HG03558 (cell line): ENCODE data around the gene KDM4B.
"Not testable (repeated sequence)": the region's sequence is repeated elsewhere in the genome, so short reads cannot be mapped to it uniquely, and the experiment has no call there.

Experiments used
- ATAC-seq: cut with Tn5 transposase; IDR thresholded peaks from one replicate; pipeline ENCODE4 v1.9.1; 2021; ENCODE audit warnings: moderate number of reproducible peaks; ENCODE audit not compliant: unreplicated experiment; ENCODE audit errors: extremely low read depth

The KDM4B gene

DNA sequence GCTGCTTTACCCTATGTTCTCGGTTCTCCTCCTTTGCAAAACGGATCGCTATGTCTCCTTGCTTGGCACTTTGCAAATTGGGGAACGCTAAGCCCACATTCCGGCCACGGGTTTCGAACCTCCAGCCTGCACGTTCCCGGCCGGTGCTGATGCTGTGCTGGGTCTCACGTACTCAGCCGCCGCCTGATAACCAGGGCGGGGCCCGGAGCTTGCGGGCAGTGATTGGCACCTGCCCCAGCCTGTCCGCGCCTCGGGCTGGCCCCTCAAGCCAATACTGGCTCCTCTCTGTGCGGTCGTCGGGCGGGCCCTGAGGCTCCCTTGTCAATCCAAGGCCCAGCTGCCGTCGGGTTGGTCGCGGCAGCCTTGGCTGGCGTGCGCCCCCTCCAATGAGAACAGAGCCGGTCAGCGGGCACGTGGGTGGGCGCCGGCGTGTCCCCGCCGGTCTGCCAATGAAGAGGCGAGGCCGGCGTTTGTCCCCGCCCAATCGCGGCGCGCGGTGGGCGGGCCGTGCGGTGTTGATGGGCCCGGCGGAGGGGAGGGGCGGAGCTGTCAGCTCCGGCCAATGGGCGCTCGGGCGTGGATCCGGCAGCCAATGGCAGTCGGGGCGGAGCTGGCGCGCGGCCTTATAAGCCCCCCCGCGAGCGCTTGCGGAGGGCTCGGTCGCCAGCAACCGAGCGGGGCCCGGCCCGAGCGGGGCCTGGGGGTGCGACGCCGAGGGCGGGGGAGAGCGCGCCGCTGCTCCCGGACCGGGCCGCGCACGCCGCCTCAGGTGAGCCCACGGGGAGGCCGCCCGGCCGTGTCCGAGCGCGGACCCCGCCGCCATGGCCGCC lies at the start of gene KDM4B:
KDM4B (plus strand) TSS at position 652 of the 830 bp plus-strand sequence. CDS start 63,778 bp downstream, outside the sequence.
- peak; percentile 73 for ATAC-seq

DNA sequence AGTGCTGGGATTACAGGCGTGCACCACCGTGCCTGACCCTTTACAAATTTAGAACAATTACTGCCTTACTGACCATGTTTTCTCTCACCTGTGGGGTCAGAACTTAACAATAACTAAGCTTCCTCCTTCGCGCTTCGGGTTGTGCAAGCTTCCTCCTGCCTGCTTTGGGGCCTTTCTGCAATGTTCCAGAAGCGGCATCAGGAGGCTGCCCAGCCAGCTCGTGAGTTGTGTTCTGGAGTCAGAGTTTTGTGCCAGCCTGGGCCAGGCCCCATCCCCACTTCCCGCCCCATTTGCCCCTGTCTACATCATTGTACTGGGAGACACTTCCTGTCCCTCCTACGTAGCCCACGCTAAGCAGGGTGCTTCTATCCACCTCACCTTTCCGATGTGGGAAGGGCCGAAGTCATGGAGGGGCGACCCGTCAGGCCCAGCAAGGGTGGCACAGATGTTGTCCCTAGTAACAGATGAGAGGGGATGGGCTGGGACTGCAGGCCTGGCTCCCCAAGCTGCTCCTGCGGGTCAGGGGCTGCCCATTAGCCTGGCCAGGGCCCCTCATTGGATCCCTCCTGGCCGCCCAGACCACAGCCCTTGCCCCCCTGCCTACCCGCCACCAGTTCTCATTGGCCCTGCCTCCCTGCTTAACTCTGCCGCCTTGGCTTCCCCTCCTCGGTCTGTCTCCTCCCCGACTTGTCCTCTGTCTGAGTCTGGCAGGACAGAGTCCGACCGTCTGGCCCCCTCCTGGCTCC lies 46.2 kb upstream of the KDM4B start:
- ATAC-seq: no peak

DNA sequence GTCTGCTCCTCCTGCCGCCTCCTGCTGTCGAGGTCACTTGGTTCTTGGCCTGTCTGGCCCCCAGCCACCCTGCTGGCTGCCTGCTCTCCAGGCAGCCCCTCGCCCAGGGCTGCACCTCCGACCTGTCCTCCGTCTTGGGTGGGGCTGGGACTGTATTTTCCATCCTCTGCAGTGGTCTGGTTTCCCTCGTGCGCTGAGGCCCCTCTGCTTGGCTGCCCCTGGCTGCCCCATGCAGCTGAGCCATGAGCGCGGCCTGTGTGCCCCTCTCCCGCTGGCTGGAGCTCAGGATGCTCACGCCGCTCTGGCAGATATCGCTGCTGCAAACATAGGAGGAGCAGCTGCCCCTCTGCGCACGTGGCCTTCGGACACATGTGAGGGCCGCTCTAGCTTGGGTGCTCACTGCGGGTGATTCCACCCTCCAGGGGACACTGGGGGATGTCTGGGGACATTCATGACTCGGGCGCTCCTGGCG lies 45.6 kb upstream of the KDM4B start:
- ATAC-seq: no peak

DNA sequence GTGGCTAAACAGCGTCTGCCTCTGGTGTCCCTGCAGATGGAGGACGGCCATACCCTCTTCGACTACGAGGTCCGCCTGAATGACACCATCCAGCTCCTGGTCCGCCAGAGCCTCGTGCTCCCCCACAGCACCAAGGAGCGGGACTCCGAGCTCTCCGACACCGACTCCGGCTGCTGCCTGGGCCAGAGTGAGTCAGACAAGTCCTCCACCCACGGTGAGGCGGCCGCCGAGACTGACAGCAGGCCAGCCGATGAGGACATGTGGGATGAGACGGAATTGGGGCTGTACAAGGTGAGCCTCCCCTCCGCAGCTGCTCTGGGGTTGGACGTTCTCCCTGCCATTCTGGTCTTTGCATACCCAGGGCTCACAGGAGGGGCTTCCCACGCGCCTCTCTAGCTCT lies 39.7 kb upstream of the KDM4B start:
- ATAC-seq: no peak

DNA sequence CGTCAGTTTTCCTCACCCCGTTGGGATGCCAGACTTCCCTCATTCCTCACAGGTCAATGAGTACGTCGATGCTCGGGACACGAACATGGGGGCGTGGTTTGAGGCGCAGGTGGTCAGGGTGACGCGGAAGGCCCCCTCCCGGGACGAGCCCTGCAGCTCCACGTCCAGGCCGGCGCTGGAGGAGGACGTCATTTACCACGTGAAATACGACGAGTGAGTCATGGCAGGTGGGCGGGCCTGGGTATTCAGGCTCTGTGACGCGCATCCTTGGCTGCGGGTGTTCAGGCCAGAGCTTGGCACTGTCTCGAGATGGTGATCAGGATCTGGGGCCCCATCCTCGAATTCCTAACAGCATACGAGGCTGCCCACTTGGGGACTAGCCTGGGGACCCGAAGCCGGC lies 38.2 kb upstream of the KDM4B start:
- ATAC-seq: no peak

DNA sequence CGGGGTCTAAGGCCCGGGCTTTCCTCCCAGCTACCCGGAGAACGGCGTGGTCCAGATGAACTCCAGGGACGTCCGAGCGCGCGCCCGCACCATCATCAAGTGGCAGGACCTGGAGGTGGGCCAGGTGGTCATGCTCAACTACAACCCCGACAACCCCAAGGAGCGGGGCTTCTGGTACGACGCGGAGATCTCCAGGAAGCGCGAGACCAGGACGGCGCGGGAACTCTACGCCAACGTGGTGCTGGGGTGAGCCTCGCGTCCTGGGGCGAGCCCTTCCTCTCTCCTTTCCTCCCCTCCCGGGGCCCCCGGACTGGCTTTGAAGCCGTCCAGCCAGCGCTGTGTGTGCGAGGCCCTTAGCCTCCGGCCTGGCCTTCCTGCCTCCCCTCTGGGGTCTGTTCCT lies 36.2 kb upstream of the KDM4B start:
- ATAC-seq: no peak

DNA sequence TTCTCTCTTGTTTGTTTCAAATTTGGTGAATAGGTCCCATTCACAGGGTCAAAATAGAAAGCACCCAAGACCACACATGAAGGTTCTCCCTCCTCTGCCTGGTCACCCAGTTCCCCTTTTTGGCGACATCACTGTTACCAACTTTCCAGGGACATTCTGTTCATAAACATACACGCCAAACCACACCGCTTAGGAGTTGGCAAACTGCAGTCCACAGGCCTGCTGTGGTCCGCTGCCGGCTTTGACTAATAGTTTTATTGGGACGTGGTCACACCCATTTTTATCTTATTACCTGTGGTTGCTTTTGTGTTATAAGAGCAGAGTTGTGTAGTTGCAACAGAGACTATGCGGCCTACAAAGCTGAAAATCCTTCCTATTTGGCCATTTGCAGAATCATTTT lies 35.4 kb upstream of the KDM4B start:
- no peak for ATAC-seq

DNA sequence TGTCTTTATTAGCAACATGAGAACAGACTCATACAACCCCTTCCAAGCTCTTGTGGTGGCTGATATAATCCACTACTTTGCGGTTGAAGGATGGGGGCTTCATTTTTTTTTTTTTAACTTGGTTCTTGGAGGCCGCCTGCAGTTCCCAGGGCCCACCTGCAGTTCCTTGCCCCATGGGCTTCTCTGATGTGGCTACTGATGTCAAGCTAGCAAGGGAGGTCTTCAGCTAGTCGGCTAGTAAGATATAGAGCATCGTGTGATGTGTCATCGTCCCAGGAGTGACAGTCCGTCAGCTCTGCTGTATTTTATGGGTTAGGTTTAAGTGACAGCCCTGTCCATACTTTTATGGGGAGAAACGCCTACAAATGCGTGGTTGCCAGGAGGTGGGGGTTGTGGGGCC lies 33.5 kb upstream of the KDM4B start:
- no peak for ATAC-seq

DNA sequence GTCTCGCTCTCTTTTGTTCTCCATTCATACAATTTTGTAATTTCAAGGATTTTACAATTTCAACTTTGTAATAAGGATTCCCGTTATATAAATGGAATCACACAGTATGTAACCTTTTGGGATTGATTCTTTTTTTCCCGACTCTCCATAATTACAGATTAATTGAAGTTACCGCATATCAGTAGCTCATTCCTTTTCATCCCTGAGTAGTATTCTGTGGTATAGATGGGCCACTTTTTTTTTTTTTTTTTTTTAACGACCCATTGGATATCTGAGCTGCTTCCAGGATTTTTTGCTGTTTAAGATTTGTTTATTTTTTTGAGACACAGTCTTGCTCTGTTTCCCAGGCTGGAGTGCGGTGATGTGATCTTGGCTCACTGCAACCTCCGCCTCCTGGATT lies 31.9 kb upstream of the KDM4B start:
- no peak for ATAC-seq

DNA sequence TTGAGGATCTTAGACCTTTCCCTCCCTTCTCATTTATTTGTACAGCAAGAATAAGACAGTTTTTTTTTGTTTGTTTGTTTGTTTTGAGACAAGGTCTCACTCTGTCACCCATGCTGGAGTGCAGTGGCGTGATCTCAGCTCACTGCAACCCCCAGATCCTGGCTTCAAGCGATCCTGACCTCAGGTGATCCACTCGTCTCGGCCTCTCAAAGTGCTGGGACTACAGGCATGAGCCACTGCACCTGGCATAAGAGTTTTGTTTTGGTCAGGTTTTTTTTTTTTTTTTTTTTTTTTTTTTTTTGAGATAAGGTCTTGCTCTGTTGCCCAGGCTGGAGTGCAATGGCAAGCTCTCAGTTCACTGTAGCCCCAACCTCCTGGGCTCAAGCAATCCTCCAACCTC lies 30.5 kb upstream of the KDM4B start:
- not testable (repeated sequence) for ATAC-seq

DNA sequence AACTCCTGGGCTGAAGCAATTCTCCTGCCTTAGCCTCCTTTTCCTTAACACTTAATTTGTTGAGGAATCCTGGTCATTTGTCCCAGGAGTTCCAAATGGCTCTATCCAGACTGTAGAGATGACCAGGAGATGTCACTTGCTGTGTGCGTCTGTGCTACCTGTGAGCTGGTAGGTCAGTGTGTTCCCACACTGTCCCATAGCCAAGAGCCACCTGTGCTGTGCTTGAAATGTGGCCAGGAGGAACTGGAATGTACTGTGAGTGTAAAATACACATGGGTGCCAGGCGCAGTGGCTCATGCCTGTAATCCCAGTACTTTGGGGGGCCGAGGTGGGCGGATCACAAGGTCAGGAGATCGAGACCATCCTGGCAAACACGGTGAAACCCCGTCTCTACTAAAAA lies 29.4 kb upstream of the KDM4B start:
- ATAC-seq: no peak

DNA sequence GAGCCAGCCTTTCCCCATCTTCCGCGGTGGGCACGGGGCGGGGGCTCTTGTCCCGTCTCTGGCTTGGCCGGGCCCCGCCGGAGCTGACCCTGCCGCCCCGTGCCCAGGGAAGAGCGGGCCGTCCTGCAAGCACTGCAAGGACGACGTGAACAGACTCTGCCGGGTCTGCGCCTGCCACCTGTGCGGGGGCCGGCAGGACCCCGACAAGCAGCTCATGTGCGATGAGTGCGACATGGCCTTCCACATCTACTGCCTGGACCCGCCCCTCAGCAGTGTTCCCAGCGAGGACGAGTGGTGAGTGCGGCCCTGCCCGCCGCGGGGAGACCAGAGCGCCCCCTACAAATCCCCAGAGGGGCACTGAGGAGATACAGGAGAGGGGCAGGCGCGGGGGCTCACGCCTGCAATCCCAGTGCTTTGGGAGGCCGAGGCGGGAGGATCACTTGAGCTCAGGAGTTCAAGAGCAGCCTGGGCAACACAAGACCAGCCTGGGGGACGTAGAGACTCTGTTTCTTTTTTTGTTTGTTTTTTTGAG lies 27.2 kb upstream of the KDM4B start:
- ATAC-seq: not testable (repeated sequence)

DNA sequence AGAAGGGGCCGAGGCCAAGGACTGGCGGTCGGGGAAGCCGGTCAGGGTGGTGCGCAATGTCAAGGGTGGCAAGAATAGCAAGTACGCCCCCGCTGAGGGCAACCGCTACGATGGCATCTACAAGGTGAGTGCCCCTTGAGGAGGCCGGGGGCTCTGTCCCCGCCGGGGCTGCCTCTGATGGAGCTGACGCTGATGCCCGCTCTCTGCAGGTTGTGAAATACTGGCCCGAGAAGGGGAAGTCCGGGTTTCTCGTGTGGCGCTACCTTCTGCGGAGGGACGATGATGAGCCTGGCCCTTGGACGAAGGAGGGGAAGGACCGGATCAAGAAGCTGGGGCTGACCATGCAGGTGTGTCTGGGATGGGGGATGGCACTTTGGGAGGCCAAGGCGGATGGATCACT lies 18.3 kb upstream of the KDM4B start:
- not testable (repeated sequence) for ATAC-seq

DNA sequence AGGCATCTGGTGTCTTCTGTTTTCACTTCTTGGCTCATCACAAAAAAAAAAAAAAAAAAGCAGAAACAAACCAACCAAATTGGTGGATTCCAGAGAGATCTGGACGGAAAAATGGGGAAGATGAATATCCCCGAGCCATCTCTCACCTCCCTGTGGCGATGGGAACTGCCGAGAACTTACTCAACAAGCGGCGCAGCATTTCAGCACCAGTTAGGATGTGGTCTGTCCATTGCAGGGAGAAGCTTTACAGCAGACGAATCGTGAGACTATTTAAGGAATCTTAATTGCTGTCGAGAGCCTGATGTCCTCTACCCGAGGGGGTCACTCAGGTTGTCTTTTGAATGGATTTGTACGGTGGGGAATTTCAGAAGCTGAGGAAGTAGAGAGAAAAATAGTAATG lies 17.3 kb upstream of the KDM4B start:
- no peak for ATAC-seq

DNA sequence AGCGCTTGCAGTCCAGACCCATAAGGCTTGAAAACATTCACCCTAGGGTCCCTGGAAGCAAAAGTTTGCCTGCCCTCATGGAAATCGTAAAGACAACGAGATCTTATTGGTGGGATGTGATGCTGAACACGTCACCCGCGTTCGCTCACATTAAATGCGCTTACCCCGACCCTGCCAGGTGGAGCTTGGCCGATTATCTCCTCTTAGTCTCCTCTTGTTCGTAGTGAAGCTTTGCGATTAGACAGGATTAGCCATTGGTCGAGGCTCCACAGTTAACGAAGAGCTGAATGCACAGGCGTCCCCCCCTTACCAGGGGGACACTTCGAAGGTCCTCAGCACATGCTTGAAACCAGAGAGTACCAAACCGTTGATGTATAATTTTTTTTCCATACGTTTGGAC lies 16.0 kb upstream of the KDM4B start:
- no peak for ATAC-seq

DNA sequence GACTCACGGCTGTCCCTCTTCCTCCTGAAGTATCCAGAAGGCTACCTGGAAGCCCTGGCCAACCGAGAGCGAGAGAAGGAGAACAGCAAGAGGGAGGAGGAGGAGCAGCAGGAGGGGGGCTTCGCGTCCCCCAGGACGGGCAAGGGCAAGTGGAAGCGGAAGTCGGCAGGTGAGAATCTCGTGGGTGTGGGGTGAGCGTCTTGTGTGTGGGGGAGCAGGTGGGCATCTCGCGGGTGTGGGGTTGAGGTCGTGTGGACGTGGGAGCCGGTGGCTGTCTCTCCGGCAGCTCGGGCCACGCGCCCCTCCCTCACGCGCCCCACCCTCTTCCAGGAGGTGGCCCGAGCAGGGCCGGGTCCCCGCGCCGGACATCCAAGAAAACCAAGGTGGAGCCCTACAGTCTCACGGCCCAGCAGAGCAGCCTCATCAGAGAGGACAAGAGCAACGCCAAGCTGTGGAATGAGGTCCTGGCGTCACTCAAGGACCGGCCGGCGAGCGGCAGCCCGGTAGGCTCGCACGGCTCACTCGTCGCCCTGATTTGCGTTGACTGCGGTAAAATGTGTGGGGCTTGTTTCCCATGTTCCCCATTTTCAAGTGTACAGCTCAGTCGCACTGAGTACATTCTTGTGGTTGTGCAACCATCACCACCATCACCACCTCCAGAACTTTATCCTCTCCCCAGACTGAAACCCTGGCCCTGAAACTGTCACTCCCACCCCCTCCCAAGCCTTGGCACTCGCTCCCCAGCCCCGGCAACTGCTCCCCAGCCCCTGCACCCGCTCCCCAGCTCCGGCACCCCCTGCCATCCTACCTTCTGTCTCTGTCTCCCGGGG lies 14.4 kb upstream of the KDM4B start:
- not testable (repeated sequence) for ATAC-seq

DNA sequence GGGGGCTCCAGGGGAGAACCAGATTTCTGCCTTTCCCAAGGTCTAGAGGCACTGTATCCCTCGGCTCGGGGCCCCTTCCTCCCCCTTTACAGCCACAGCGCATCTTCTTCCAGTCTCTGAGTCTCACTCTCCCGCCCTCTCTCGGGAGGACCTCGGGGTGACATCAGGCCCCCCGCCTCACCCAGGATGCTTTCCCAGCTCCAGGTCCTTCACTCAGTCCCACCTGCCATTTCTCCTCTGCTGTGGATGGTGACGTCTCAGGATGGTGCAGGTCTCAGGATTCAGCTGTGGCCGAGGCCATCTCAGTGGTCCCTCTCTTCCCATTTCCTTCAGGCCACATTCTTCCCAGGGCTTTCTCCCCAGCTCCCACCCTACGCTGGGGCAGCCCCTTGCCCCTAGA lies 13.6 kb upstream of the KDM4B start:
- ATAC-seq: no peak

DNA sequence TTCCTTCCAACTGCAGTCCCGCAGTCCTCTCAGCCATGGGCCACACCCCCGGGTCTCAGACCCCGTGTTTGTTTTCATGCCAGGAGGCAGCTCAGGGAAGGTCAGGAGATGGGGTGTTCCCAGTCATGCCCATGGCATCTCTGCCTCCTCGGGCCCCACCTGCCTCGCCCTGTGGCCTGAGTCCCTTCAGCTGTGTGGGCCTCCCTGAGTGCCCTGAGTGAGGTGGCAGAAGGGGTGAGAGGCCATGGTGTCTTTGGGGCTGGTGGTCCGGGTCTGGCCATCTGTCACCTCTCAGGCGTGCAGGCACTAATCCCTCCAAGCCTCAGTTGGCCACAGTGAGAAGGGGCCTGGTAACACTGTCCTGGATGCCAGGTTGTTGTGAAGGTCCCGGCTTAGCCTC lies 10.9 kb upstream of the KDM4B start:
- no peak for ATAC-seq

DNA sequence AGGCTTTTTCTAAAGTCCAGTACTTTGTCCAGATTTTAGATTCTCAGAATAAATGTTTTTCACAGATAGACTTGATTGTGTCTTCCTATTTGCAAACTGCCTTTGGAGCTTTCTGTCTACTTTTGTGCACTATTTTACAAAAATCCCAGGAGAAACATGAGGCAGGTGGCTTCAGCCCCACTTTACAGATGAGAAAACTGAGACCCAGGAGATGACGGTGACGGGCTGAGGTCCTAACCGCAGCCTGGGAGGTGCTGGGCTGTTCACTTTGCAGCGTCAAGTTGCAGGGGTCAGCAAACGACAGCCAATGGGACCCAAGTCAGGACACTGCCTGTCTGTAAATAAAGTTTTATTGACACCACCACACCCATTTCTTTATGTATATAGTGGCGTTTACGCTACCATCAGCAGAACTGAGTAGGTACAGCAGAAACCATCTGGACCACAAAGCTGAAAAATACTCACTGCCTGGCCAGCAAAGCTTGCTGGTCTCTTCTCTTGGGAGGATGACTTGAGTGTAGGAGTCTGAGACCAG lies 6.8 kb upstream of the KDM4B start:
- no peak for ATAC-seq

DNA sequence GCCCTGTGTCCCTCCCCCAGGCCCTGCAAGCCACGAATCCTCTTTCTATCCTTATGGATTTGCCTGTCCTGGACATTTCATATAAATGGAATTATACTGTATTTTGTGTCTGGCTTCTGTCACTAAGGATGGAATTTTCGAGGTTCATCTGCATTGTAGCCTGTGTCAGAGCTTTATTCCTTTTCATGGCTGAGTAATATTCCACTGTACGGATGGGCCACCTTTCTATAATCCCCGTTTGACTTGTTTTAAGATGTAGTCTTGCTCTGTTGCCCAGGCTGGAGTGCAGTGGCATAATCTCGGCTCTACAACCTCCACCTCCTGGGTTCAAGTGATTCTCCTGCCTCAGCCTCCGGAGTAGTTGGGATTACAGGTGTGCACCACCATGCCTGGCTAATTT lies 3.9 kb upstream of the KDM4B start:
- no peak for ATAC-seq
